PC-3 (cell line): ENCODE measurements around the gene C5orf63. TPM values are rescaled to one million over a fixed set of nuclear protein-coding genes. Genes with fewer than 3 reads are reported as not detected.

Source experiments
- ATAC-seq: fragments of 200-7000 bp; cut with Tn5 transposase; 2 replicates; pipeline ENCODE4 v1.9.1; 2020; ENCODE audit warnings: mild to moderate bottlenecking, moderate library complexity
- BruUV-seq: library from RNA; stranded (reverse); fragments of 400-500 nt; replicated peaks from 2 replicates; lab custom pipeline; 2021; lab: Mats Ljungman, UMichigan
- CTCF ChIA-PET: fragments of 300-600 bp; sonication (Branson Sonifier 250); formaldehyde crosslinking; loops from one replicate; lab custom pipeline; 2022; ENCODE audit warnings: antibody characterized with exemption; lab: Charles Lee
- POLR2A ChIA-PET: fragments of 300-600 bp; sonication (Branson Sonifier 250); formaldehyde crosslinking; loops from one replicate; lab custom pipeline; 2022; ENCODE audit warnings: antibody characterized with exemption; ENCODE audit not compliant: unreplicated experiment; lab: Charles Lee
- DNase-seq: peaks from one replicate; pipeline ENCODE4 v3.0.0-alpha.2; 2015
- H2AFZ ChIP-seq: fragments of 300-600 bp; sonication (generic); 2 replicates; pipeline ENCODE4 v1.6.0; 2016; ENCODE audit warnings: antibody characterized with exemption, low read length
- H3F3A ChIP-seq: fragments of 300-600 bp; sonication (generic); one replicate; pipeline ENCODE4 v1.6.0; 2017; ENCODE audit warnings: antibody characterized with exemption, low read length, control low read depth, mild to moderate bottlenecking; ENCODE audit not compliant: unreplicated experiment
- H3K27ac ChIP-seq: fragments of 300-600 bp; sonication (generic); 2 replicates; pipeline ENCODE4 v1.5.1; 2016; ENCODE audit warnings: mild to moderate bottlenecking, low read length
- H3K27me3 ChIP-seq: fragments of 300-600 bp; sonication (generic); 2 replicates; pipeline ENCODE4 v1.6.1; 2016; ENCODE audit warnings: low read length, mixed read lengths
- H3K36me3 ChIP-seq: fragments of 300-600 bp; sonication (generic); 2 replicates; pipeline ENCODE4 v1.6.1; 2016; ENCODE audit warnings: low read depth, mixed run types, low read length, mixed read lengths
- H3K4me1 ChIP-seq: fragments of 300-600 bp; sonication (generic); 2 replicates; pipeline ENCODE4 v1.5.1; 2016; ENCODE audit warnings: low read length; ENCODE audit not compliant: insufficient read depth
- H3K4me2 ChIP-seq: fragments of 300-600 bp; sonication (generic); 2 replicates; pipeline ENCODE4 v1.6.0; 2016; ENCODE audit warnings: low read length
- H3K4me3 ChIP-seq: fragments of 300-600 bp; sonication (generic); 2 replicates; pipeline ENCODE4 v1.5.1; 2016; ENCODE audit warnings: mild to moderate bottlenecking, low read length, mixed read lengths
- H3K79me2 ChIP-seq: fragments of 300-600 bp; sonication (generic); 2 replicates; pipeline ENCODE4 v1.6.1; 2017; ENCODE audit warnings: low read length, mixed read lengths
- H3K9ac ChIP-seq: fragments of 300-600 bp; sonication (generic); 2 replicates; pipeline ENCODE4 v1.6.0; 2016; ENCODE audit warnings: mild to moderate bottlenecking, low read length
- H3K9me2 ChIP-seq: fragments of 300-600 bp; sonication (generic); replicated peaks from 2 replicates; pipeline ENCODE4 v1.6.1; 2016; ENCODE audit warnings: mixed run types, low read length, mixed read lengths
- H3K9me3 ChIP-seq: fragments of 300-600 bp; sonication (generic); 2 replicates; pipeline ENCODE4 v1.6.1; 2016; ENCODE audit warnings: low read length, mixed read lengths
- H4K20me1 ChIP-seq: fragments of 300-600 bp; sonication (generic); 2 replicates; pipeline ENCODE4 v1.6.1; 2016; ENCODE audit warnings: low read length, mixed read lengths
- CTCF ChIP-seq: fragments of 300-600 bp; sonication (generic); conservative IDR thresholded peaks from 2 replicates; pipeline ENCODE4 v1.5.1; 2017; ENCODE audit warnings: antibody characterized with exemption, low read depth, mild to moderate bottlenecking, low read length
- EZH2 ChIP-seq: fragments of 300-600 bp; sonication (generic); IDR thresholded peaks from one replicate; pipeline ENCODE4 v1.6.1; 2017; ENCODE audit warnings: antibody characterized with exemption, mild to moderate bottlenecking, low read length; ENCODE audit not compliant: unreplicated experiment
- EZH2phosphoT487 ChIP-seq: fragments of 300-600 bp; sonication (generic); IDR thresholded peaks from 2 replicates; pipeline ENCODE4 v1.6.1; 2018; ENCODE audit warnings: mild to moderate bottlenecking, antibody characterized with exemption, low read length, borderline replicate concordance
- intact Hi-C: fragments of 100-400 bp; cut with micrococcal nuclease; formaldehyde crosslinking; loops from 2 replicates; pipeline ENCODE4 v1.9.0; 2023
- total RNA-seq: library from RNA; depleted of rRNA; stranded (reverse); fragments of >200 nt; gene quantifications from 2 replicates; pipeline ENCODE4 v1.2.3, GENCODE V29; 2014

C5orf63 gene
- total RNA-seq, 1 experiment from 2014 or later, result 3.7 TPM

- Histone ChIP-seq H3K9ac (peak within 1 kb of the TSS; percentile 46; the same call in 1 of the 2 replicates), H3K9me2 (no peaks in the 10 kb centered on the region), H3F3A (no peaks in the 10 kb centered on the region), H3K27ac (no peak within 1 kb of the TSS), H3K27me3 (no peaks in the 10 kb centered on the region), H3K36me3 (no peaks in the 10 kb centered on the region), H3K4me2 (peak within 1 kb of the TSS; percentile 100), H2AFZ (peak within 1 kb of the TSS; percentile 99), H4K20me1 (no peaks in the 10 kb centered on the region), H3K9me3 (no peaks in the 10 kb centered on the region), H3K79me2 (no peaks in the 10 kb centered on the region), H3K4me1 (peaks cover 19% of the 10 kb centered on the region), H3K4me3 (peak within 1 kb of the TSS; percentile 91)
- TF ChIP-seq EZH2 (no peak), EZH2phosphoT487 (no peak), CTCF (peak; percentile 36; the same call in 1 of the 2 replicates)
- ChIA-PET POLR2A (interaction anchor here (0.6 kb wide), 2 partner anchors 32 to 176 kb away, joined by 3 to 6 read pairs; no protein-coding TSS in a partner anchor), CTCF (no interaction called here)
- DNase-seq (peak; percentile 97), ATAC-seq (peak; percentile 91)
- intact Hi-C loops, result loop anchor here (1.0 kb wide), 2 partner anchors 10 to 112 kb away; no protein-coding TSS in a partner anchor
- BruUV-seq, result TSS peak; percentile 68
These were observed 42.8 kb downstream of the C5orf63 start, which contains the start of gene MARCHF3 for GRCh38 chr5:127030259-127031146. Gene MARCHF3, minus strand, starts transcription at chr5:127030558. Its CDS starts 112,387 bp downstream, at chr5:126918171.

- Histone ChIP-seq H3K9ac (peak overlapping the region; percentile 37; the same call in 1 of the 2 replicates), H3K27ac (no peak overlapping the region), H3K9me3 (no peaks in the 10 kb centered on the region), H3K4me1 (peaks cover 19% of the 10 kb centered on the region), H3F3A (no peaks in the 10 kb centered on the region), H3K4me3 (peak overlapping the region; percentile 91), H3K27me3 (no peaks in the 10 kb centered on the region), H3K9me2 (no peaks in the 10 kb centered on the region), H3K4me2 (peak overlapping the region; percentile 100), H3K36me3 (no peaks in the 10 kb centered on the region), H3K79me2 (no peaks in the 10 kb centered on the region), H2AFZ (peak overlapping the region; percentile 99), H4K20me1 (no peaks in the 10 kb centered on the region)
- TF ChIP-seq EZH2 (no peak), EZH2phosphoT487 (no peak), CTCF (peak; percentile 52)
- DNase-seq (peak; percentile 85), ATAC-seq (peak; percentile 56)
- intact Hi-C loops, result loop anchor here (1.0 to 5.0 kb wide), 5 partner anchors 11 to 182 kb away; no protein-coding TSS in a partner anchor
- CTCF ChIA-PET, result no interaction called here
- POLR2A ChIA-PET, result interaction anchor here (0.6 kb wide), 2 partner anchors 199 to 254 kb away, joined by 7 to 9 read pairs; no protein-coding TSS in a partner anchor
- TSS peak; percentile 52 for BruUV-seq
These were observed 43.6 kb downstream of the C5orf63 start for GRCh38 chr5:127029581-127030258.
